ENCODE results near the gene ANO2. TPM values are rescaled to one million over a fixed set of nuclear protein-coding genes. Genes with fewer than 3 reads are reported as not detected.

The ANO2 gene
- total and polyA plus RNA-seq, 4 donors = 0.03 to 0.25 (median 0.15) TPM

DNA sequence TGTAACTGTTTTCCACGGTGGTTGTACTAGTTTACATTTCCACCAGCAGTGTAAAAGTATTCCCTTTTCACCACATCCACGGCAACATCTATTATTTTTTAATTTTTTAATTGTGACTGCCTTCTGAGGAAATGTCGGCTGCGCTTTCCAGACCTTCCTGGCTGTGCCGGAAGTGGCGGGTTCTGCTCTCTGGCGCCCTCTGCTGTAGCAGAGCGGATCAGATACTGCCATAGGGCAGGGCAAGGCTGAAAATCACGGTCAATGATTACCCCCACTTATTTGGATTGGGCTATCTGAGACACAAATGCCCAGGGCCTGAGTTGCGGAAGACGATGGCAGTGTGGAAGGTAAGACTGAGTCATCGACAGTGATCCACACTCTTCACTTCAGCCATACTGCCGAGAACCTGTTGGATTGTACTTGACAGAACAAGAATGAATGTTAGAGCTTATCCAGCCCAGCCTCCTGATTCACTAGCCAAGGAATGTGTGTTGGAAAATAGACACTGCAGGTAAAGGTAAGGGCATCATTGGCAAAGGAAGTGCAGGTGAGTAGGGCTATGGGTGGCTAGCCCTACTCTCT is 388.9 kb downstream of the ANO2 start:
- WGBS = 89% methylated on average over 13 of the region's 13 CpGs
- H3K36me3 ChIP-seq (ENCODE audit: control insufficient read depth in 4 of 4, insufficient read depth in 3 of 4, low read depth in 1 of 4, low read length in 3 of 4) = no peaks in the 10 kb centered on the region

DNA sequence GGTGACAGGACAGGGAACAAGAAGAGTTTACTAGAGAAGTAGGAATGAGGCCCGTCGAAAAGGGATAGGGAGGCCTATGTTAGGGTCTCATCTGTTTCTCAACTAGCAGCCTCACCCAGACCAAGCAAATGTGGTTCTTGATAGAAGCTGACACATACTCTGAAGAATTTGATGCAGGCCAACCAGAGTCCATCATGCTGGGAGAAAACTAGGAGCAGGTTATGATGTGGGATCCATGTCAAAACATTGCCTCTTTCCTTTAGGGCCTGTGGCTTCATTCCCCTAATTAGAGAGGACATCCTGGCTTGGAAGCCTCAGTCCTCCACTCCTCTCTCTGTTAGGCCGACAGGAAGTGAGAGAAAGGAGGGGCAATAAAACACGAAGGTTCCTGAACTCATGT is 390.3 kb downstream of the ANO2 start:
- WGBS = 67% methylated on average over 4 of the region's 4 CpGs
- TF ChIP-seq, protein P1, sequence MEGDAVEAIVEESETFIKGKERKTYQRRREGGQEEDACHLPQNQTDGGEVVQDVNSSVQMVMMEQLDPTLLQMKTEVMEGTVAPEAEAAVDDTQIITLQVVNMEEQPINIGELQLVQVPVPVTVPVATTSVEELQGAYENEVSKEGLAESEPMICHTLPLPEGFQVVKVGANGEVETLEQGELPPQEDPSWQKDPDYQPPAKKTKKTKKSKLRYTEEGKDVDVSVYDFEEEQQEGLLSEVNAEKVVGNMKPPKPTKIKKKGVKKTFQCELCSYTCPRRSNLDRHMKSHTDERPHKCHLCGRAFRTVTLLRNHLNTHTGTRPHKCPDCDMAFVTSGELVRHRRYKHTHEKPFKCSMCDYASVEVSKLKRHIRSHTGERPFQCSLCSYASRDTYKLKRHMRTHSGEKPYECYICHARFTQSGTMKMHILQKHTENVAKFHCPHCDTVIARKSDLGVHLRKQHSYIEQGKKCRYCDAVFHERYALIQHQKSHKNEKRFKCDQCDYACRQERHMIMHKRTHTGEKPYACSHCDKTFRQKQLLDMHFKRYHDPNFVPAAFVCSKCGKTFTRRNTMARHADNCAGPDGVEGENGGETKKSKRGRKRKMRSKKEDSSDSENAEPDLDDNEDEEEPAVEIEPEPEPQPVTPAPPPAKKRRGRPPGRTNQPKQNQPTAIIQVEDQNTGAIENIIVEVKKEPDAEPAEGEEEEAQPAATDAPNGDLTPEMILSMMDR (IDR thresholded peaks at IDR 0.05; ENCODE audit: low read depth, low read length, missing input control) = no peak
- TF ChIP-seq, protein P2, sequence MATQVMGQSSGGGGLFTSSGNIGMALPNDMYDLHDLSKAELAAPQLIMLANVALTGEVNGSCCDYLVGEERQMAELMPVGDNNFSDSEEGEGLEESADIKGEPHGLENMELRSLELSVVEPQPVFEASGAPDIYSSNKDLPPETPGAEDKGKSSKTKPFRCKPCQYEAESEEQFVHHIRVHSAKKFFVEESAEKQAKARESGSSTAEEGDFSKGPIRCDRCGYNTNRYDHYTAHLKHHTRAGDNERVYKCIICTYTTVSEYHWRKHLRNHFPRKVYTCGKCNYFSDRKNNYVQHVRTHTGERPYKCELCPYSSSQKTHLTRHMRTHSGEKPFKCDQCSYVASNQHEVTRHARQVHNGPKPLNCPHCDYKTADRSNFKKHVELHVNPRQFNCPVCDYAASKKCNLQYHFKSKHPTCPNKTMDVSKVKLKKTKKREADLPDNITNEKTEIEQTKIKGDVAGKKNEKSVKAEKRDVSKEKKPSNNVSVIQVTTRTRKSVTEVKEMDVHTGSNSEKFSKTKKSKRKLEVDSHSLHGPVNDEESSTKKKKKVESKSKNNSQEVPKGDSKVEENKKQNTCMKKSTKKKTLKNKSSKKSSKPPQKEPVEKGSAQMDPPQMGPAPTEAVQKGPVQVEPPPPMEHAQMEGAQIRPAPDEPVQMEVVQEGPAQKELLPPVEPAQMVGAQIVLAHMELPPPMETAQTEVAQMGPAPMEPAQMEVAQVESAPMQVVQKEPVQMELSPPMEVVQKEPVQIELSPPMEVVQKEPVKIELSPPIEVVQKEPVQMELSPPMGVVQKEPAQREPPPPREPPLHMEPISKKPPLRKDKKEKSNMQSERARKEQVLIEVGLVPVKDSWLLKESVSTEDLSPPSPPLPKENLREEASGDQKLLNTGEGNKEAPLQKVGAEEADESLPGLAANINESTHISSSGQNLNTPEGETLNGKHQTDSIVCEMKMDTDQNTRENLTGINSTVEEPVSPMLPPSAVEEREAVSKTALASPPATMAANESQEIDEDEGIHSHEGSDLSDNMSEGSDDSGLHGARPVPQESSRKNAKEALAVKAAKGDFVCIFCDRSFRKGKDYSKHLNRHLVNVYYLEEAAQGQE (IDR thresholded peaks at IDR 0.05) = no peak
- no peak for TF ChIP-seq JUND (IDR thresholded peaks at IDR 0.05)
- TF ChIP-seq HNF4G (IDR thresholded peaks at IDR 0.05) = no peak
- TF ChIP-seq SP1 (IDR thresholded peaks at IDR 0.05) = no peak
- no peak for TF ChIP-seq EGR1 (IDR thresholded peaks at IDR 0.05; ENCODE audit: low read depth in 2 of 2)
- no peak for TF ChIP-seq RAD21 (IDR thresholded peaks at IDR 0.05)
- TF ChIP-seq FOXA2 (IDR thresholded peaks at IDR 0.05) = no peak
- TF ChIP-seq FOXA1 (IDR thresholded peaks at IDR 0.05) = no peak
- TF ChIP-seq, protein P3, sequence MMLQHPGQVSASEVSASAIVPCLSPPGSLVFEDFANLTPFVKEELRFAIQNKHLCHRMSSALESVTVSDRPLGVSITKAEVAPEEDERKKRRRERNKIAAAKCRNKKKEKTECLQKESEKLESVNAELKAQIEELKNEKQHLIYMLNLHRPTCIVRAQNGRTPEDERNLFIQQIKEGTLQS (IDR thresholded peaks at IDR 0.05) = no peak
- no peak for TF ChIP-seq NR2F2 (IDR thresholded peaks at IDR 0.05)
- DNase-seq (ENCODE audit: low spot score) = no peak
- Histone ChIP-seq H3K27ac (ENCODE audit: low read depth in 1 of 2, low read length in 2 of 2) (no peak overlapping the region), H3K4me3 (ENCODE audit: low read depth in 1 of 3, low read length in 3 of 3) (no peak overlapping the region), H3K9ac (ENCODE audit: low read depth in 1 of 2, low read length in 2 of 2) (no peak overlapping the region), H3K4me1 (ENCODE audit: control insufficient read depth in 4 of 4, insufficient read depth in 4 of 4, low read length in 3 of 4) (no peaks in the 10 kb centered on the region), H3K9me3 (ENCODE audit: control insufficient read depth in 4 of 4, low read length in 3 of 4) (peaks cover 0 to 5% (median 1%) of the 10 kb centered on the region in 4 donors), H3K27me3 (ENCODE audit: control insufficient read depth in 4 of 4, insufficient read depth in 4 of 4, low read length in 3 of 4) (no peaks in the 10 kb centered on the region), H3K36me3 (ENCODE audit: control insufficient read depth in 4 of 4, insufficient read depth in 3 of 4, low read depth in 1 of 4, low read length in 3 of 4) (no peaks in the 10 kb centered on the region)

More for the DNA sequence above, 388.9 kb downstream of the ANO2 start:
- Histone ChIP-seq H3K9ac (ENCODE audit: low read depth in 1 of 2, low read length in 2 of 2) (no peak overlapping the region), H3K27ac (ENCODE audit: low read depth in 1 of 2, low read length in 2 of 2) (no peak overlapping the region), H3K4me1 (ENCODE audit: control insufficient read depth in 4 of 4, insufficient read depth in 4 of 4, low read length in 3 of 4) (no peaks in the 10 kb centered on the region), H3K4me3 (ENCODE audit: low read depth in 1 of 3, low read length in 3 of 3) (no peak overlapping the region), H3K27me3 (ENCODE audit: control insufficient read depth in 4 of 4, insufficient read depth in 4 of 4, low read length in 3 of 4) (no peaks in the 10 kb centered on the region), H3K9me3 (ENCODE audit: control insufficient read depth in 4 of 4, low read length in 3 of 4) (peaks cover 0 to 5% (median 1%) of the 10 kb centered on the region in 4 donors)
- peak; percentile 44 for DNase-seq (ENCODE audit: low spot score)
- TF ChIP-seq TAF1 (conservative IDR thresholded peaks at IDR 0.05) = no peak
- TF ChIP-seq, protein P1 (IDR thresholded peaks at IDR 0.05; ENCODE audit: low read depth, low read length, missing input control) = peak; percentile 21

All from liver (tissue), 9 donors.